Thoracic aorta (tissue), 2 donors: ENCODE measurements around the gene P2RY12. TPM values are rescaled to one million over a fixed set of nuclear protein-coding genes. Genes with fewer than 3 reads are reported as not detected.

Experiments
- ATAC-seq: fragments of 150-250 bp; one replicate; pipeline ENCODE4 v1.8.0; 2017; ENCODE audit warnings: low read depth; ENCODE audit not compliant: insufficient number of reproducible peaks, low FRiP score
- DNase-seq: peaks from one replicate; pipeline ENCODE4 v3.0.0-alpha.2; 2020; ENCODE audit warnings: low spot score
- H3K27ac ChIP-seq, 2 donors: fragments of 200-600 bp; sonication (generic); 1 replicate in 1 of 2; 2 replicates in 1 of 2; pipeline ENCODE4 v1.5.1; 2016; ENCODE audit warnings: mild to moderate bottlenecking in 2 of 2, moderate library complexity in 2 of 2
- H3K27me3 ChIP-seq: fragments of 200-600 bp; sonication (generic); replicated peaks from 2 replicates; pipeline ENCODE4 v1.6.0; 2016; ENCODE audit warnings: mild to moderate bottlenecking; ENCODE audit not compliant: insufficient read depth
- H3K36me3 ChIP-seq: fragments of 200-600 bp; sonication (generic); one replicate; pipeline ENCODE4 v1.5.1; 2016
- H3K4me1 ChIP-seq, 2 donors: fragments of 200-600 bp; sonication (generic); 1 replicate in 1 of 2; 2 replicates in 1 of 2; pipeline versions ENCODE4 v1.5.1 to v1.6.0; 2016; ENCODE audit warnings: low read depth in 2 of 2, mild to moderate bottlenecking in 1 of 2; ENCODE audit not compliant: control insufficient read depth in 1 of 2
- H3K4me3 ChIP-seq: fragments of 200-600 bp; sonication (generic); 2 replicates; pipeline ENCODE4 v1.5.1; 2016; ENCODE audit warnings: mild to moderate bottlenecking
- H3K9me3 ChIP-seq: fragments of 200-600 bp; sonication (generic); 2 replicates; pipeline ENCODE4 v1.5.1; 2016
- CTCF ChIP-seq: fragments of 200-600 bp; sonication (generic); IDR thresholded peaks from one replicate; pipeline ENCODE4 v1.5.1; 2019; ENCODE audit warnings: antibody characterized with exemption
- total RNA-seq, 2 donors: library from RNA; depleted of rRNA; stranded (reverse); fragments of >200 nt; gene quantifications; one replicate each; pipeline versions ENCODE4 v1.1.0 to v1.2.3, GENCODE V29; 2016

The P2RY12 gene
- total RNA-seq, 2 donors from 2014 or later: 2.2 to 10.7 TPM

- ATAC-seq (no peak), DNase-seq (no peak)
- no peak overlapping the region for H3K27ac ChIP-seq
- H3K4me3 ChIP-seq: no peak overlapping the region
- H3K4me1 ChIP-seq: no peaks in the 10 kb centered on the region
- TF ChIP-seq CTCF: no peak
- H3K36me3 ChIP-seq: no peaks in the 10 kb centered on the region
- no peaks in the 10 kb centered on the region for H3K27me3 ChIP-seq
- H3K9me3 ChIP-seq: no peaks in the 10 kb centered on the region
These were observed 30.7 kb upstream of the P2RY12 start for GRCh38 chr3:151415289-151415688.

GRCh38 chr3:151412989-151413388, 28.4 kb upstream of the P2RY12 start:
- Histone ChIP-seq H3K4me1 (no peaks in the 10 kb centered on the region), H3K9me3 (no peaks in the 10 kb centered on the region), H3K27ac (no peak overlapping the region), H3K4me3 (no peak overlapping the region), H3K36me3 (no peaks in the 10 kb centered on the region), H3K27me3 (no peaks in the 10 kb centered on the region)
- TF ChIP-seq CTCF: no peak
- DNase-seq: no peak
- no peak for ATAC-seq

- ATAC-seq: no peak
- TF ChIP-seq CTCF: no peak
- H3K9me3 ChIP-seq: no peaks in the 10 kb centered on the region
- H3K4me1 ChIP-seq: no peaks in the 10 kb centered on the region
- no peak overlapping the region for H3K4me3 ChIP-seq
- no peak overlapping the region for H3K27ac ChIP-seq
- no peak for DNase-seq
- H3K36me3 ChIP-seq: no peaks in the 10 kb centered on the region
- no peaks in the 10 kb centered on the region for H3K27me3 ChIP-seq
These were observed 26.5 kb upstream of the P2RY12 start for GRCh38 chr3:151410891-151411559.

GRCh38 chr3:151407928-151408327, 23.4 kb upstream of the P2RY12 start:
- TF ChIP-seq CTCF: no peak
- Histone ChIP-seq H3K9me3 (no peaks in the 10 kb centered on the region), H3K27me3 (no peaks in the 10 kb centered on the region), H3K4me1 (no peaks in the 10 kb centered on the region), H3K27ac (no peak overlapping the region), H3K36me3 (no peaks in the 10 kb centered on the region), H3K4me3 (no peak overlapping the region)
- DNase-seq (no peak), ATAC-seq (no peak)

GRCh38 chr3:151404316-151404715, 19.8 kb upstream of the P2RY12 start:
- ATAC-seq (no peak), DNase-seq (no peak)
- Histone ChIP-seq H3K36me3 (no peaks in the 10 kb centered on the region), H3K4me1 (no peaks in the 10 kb centered on the region), H3K9me3 (no peaks in the 10 kb centered on the region), H3K27ac (no peak overlapping the region), H3K4me3 (no peak overlapping the region), H3K27me3 (no peaks in the 10 kb centered on the region)
- TF ChIP-seq CTCF: no peak
